Right lobe of liver (tissue), 6 donors: ENCODE measurements around the gene CARD19. TPM values are rescaled to one million over a fixed set of nuclear protein-coding genes. Genes with fewer than 3 reads are reported as not detected.

Experiments
- ATAC-seq, 4 donors: fragments of 200-7000 bp; cut with Tn5 transposase; one replicate each; pipeline ENCODE4 v1.9.1; 2020; ENCODE audit warnings: mild to moderate bottlenecking in 4 of 4, moderate library complexity in 4 of 4
- DNase-seq, 3 donors: peaks; one replicate each; pipeline ENCODE4 v3.0.0-alpha.2; 2020
- H3K27ac ChIP-seq, 3 donors: fragments of 200-600 bp; one replicate each; pipeline ENCODE4 v1.8.0; 2022
- H3K27me3 ChIP-seq, 2 donors: fragments of 200-600 bp; one replicate each; pipeline ENCODE4 v1.8.0; 2022
- H3K36me3 ChIP-seq, 4 donors: fragments of 200-600 bp; sonication (generic) in 1 of 4; one replicate each; pipeline versions ENCODE4 v1.5.1 to v1.8.0; 2017 to 2022; ENCODE audit warnings: control low read depth in 1 of 4
- H3K4me1 ChIP-seq, 4 donors: fragments of 200-600 bp; sonication (generic) in 1 of 4; one replicate each; pipeline versions ENCODE4 v1.5.1 to v1.8.0; 2017 to 2022; ENCODE audit warnings: control low read depth in 1 of 4
- H3K4me3 ChIP-seq, 3 donors: fragments of 200-600 bp; one replicate each; pipeline ENCODE4 v1.8.0; 2022
- H3K9me3 ChIP-seq, 4 donors: fragments of 200-600 bp; sonication (generic) in 1 of 4; one replicate each; pipeline versions ENCODE4 v1.5.1 to v1.8.0; 2017 to 2022; ENCODE audit warnings: control low read depth in 1 of 4
- POLR2A ChIP-seq: fragments of 450-650 bp; IDR thresholded peaks from one replicate; pipeline ENCODE4 v1.6.1; 2017; ENCODE audit warnings: antibody characterized with exemption, mild to moderate bottlenecking
- WGBS: methylation state at CpG from one replicate; pipeline ENCODE4 v1.1.6; 2018; ENCODE audit warnings: low coverage, low lambda C conversion rate; ENCODE audit not compliant: insufficient coverage; ENCODE audit errors: missing lambda C conversion rate; 5-methylcytosine and 5-hydroxymethylcytosine counted together
- intact Hi-C, 2 donors: fragments of 100-400 bp; cut with DNase I; formaldehyde crosslinking; loops; one replicate each; pipeline versions ENCODE4 v1.11.2 to v1.14.1; 2022
- total RNA-seq, 6 experiments: library from RNA; depleted of rRNA in 2 of 6; stranded (reverse); fragments of >200 nt in 2 of 6; fragmentation: NEBNext Ultra II Directional in 3 of 6; extraction: Animal tissue kit (Norgen Biotek cat#: 25700) in 3 of 6; gene quantifications; one replicate each; pipeline versions ENCODE4 v1.1.0 to v1.2.4, GENCODE V29; 2016 to 2023
- TF ChIP-seq, protein P1 (sequence below), 4 donors: fragments of 200-600 bp in 3 of 4; fragments of 450-650 bp in 1 of 4; IDR thresholded peaks; one replicate each; pipeline versions ENCODE4 v1.5.1 to v1.8.0; 2016 to 2022; ENCODE audit warnings: antibody characterized with exemption in 4 of 4, mild to moderate bottlenecking in 2 of 4
- donor health status: DM: no; HTN: yes; CAD: no.
- donor health status: DM: no; HTN: no; CAD: no.
- donor health status: DM: no; HTN: no; CAD: no.
- donor health status: DM: no; HTN: yes; CAD: no.
- donor health status: DM: no; HTN: yes; CAD: no.

The CARD19 gene
- total RNA-seq, 6 experiments from 2014 or later, result 6.3 to 31.7 (median 12.1) TPM

DNA sequence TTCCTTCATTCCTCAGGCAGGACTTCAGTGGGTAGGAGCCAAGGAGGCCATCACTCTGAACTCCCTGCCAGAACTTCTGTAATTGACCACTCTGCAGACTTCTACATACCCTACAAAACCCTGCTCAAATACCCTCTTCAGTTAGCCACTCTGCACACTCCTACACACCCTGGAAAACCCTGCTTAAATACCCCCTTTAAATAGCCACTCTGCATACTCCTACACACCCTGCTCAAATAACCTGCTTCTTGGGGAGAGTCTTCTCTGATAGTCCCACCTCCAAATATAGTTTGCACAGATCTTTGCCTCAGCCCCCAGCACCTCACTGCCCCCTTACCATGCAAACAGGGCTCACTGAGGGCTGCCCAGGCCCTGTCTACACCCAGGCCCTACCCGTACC lies 18.6 kb upstream of the CARD19 start:
- Histone ChIP-seq H3K4me3 (no peak overlapping the region), H3K9me3 (no peaks in the 10 kb centered on the region), H3K27me3 (no peaks in the 10 kb centered on the region), H3K36me3 (no peaks in the 10 kb centered on the region), H3K4me1 (peaks cover 0 to 7% (median 0%) of the 10 kb centered on the region in 4 donors), H3K27ac (no peak overlapping the region)
- TF ChIP-seq, protein P1, sequence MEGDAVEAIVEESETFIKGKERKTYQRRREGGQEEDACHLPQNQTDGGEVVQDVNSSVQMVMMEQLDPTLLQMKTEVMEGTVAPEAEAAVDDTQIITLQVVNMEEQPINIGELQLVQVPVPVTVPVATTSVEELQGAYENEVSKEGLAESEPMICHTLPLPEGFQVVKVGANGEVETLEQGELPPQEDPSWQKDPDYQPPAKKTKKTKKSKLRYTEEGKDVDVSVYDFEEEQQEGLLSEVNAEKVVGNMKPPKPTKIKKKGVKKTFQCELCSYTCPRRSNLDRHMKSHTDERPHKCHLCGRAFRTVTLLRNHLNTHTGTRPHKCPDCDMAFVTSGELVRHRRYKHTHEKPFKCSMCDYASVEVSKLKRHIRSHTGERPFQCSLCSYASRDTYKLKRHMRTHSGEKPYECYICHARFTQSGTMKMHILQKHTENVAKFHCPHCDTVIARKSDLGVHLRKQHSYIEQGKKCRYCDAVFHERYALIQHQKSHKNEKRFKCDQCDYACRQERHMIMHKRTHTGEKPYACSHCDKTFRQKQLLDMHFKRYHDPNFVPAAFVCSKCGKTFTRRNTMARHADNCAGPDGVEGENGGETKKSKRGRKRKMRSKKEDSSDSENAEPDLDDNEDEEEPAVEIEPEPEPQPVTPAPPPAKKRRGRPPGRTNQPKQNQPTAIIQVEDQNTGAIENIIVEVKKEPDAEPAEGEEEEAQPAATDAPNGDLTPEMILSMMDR (IDR thresholded peaks at IDR 0.05), result no peak
- no peak for TF ChIP-seq POLR2A
- 100% methylated on average over 1 of the region's 1 CpG for WGBS
- ATAC-seq (no peak), DNase-seq (no peak)
- intact Hi-C loops, result no loop called here

DNA sequence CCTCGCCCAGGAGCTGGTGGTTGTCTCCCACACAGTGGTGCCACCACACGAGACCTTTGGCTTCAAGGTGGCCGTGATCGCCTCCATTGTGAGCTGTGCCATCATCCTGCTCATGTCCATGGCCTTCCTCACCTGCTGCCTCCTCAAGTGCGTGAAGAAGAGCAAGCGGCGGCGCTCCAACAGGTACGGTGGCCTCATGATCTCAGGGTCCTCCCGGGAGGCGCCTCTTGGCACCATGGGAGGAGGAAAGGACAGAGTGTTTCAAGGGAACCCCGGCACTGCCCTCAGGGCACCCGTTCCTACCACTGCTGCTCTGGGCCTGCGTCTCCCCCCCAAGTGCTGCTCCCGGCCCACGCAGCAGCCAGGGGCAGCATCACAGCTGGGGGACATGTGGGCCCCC lies 18.2 kb upstream of the CARD19 start:
- Histone ChIP-seq H3K4me3 (no peak overlapping the region), H3K36me3 (no peaks in the 10 kb centered on the region), H3K9me3 (no peaks in the 10 kb centered on the region), H3K27me3 (no peaks in the 10 kb centered on the region), H3K27ac (no peak overlapping the region), H3K4me1 (peaks cover 0 to 2% (median 0%) of the 10 kb centered on the region in 4 donors)
- ATAC-seq, result no peak
- peak in 1 of 3 donors; percentile 28 for DNase-seq
- intact Hi-C loops, result no loop called here
- 99% methylated on average over 11 of the region's 16 CpGs for WGBS
- TF ChIP-seq, protein P1 (IDR thresholded peaks at IDR 0.05), result no peak
- no peak for TF ChIP-seq POLR2A

DNA sequence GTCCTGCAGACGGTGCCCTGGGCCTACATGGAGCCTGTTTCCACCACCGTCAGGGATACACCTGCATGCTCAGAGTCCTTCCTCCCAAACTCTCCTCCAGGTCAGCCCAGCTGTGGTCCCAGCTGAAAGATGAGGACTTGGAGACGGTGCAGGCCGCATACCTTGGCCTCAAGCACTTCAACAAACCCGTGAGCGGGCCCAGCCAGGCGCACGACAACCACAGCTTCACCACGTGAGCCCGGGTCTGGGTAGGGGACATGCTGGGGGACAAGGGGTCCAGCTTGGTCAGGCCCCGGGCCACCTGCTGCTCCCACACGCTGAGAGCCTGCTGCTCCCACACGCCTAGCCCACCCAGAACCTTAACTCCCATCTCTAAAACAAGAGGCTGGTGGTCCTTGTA lies 16.6 kb upstream of the CARD19 start:
- Histone ChIP-seq H3K9me3 (no peaks in the 10 kb centered on the region), H3K27me3 (no peaks in the 10 kb centered on the region), H3K4me3 (no peak overlapping the region), H3K27ac (no peak overlapping the region), H3K4me1 (no peaks in the 10 kb centered on the region), H3K36me3 (no peaks in the 10 kb centered on the region)
- DNase-seq (peak in 2 of 3 donors; percentile 27 to 31), ATAC-seq (no peak)
- no CpG with 5 or more reads among the region's 13 CpGs for WGBS
- intact Hi-C loops, result no loop called here
- no peak for TF ChIP-seq POLR2A
- TF ChIP-seq, protein P1 (IDR thresholded peaks at IDR 0.05), result no peak

DNA sequence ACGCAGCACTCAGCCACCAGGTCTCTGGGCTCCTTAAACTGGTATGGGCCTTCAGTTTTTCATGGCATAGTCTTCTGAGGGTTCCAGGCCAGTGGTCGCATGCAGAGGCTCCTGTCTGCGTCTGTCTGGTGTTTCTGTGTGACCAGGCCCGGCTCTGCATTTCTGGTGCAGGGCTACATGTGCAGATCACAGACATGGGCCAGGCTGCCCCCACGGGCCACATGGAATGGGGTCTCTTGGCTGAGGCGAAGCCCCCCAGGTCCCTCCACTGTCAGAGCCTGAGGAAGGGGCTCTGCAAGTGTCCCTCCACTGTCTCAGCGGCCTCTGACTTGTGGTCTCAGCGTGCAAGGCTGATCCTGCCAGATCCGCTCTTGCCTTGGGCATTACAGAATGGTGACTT lies 15.6 kb upstream of the CARD19 start:
- Histone ChIP-seq H3K4me3 (no peak overlapping the region), H3K4me1 (no peaks in the 10 kb centered on the region), H3K27me3 (no peaks in the 10 kb centered on the region), H3K27ac (no peak overlapping the region), H3K36me3 (peaks cover 0 to 4% (median 0%) of the 10 kb centered on the region in 4 donors), H3K9me3 (no peaks in the 10 kb centered on the region)
- intact Hi-C loops, result no loop called here
- TF ChIP-seq POLR2A, result no peak
- TF ChIP-seq, protein P1 (IDR thresholded peaks at IDR 0.05), result no peak
- ATAC-seq (no peak), DNase-seq (peak in 2 of 3 donors; percentile 26 to 36)
- WGBS, result 100% methylated on average over 1 of the region's 9 CpGs

DNA sequence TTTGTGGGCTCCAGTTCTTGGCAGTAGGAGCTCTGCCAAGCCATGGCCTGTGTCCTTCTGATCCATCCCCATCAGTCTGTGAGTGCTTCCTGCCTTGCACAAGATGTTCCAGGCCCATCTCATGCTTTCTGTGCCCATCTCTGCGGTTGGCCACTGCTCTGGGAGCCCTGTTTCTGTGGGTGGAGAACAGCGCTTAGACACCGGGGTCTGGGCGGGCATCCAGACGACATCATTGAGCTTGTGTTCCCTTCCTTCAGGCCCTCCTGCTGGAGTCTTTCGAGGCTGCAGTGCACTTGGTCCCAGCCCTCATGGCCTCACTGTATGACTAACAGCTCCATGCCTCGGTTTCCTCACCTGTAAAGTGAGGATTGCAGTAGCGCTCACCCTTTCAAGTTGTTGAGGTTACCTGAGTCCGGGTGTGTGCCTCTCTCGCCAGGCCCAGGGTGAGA lies 14.9 kb upstream of the CARD19 start:
- intact Hi-C loops, result no loop called here
- Histone ChIP-seq H3K27ac (no peak overlapping the region), H3K36me3 (peaks cover 0 to 4% (median 0%) of the 10 kb centered on the region in 4 donors), H3K27me3 (no peaks in the 10 kb centered on the region), H3K4me1 (no peaks in the 10 kb centered on the region), H3K4me3 (no peak overlapping the region), H3K9me3 (no peaks in the 10 kb centered on the region)
- 93% methylated on average over 3 of the region's 10 CpGs for WGBS
- no peak for ATAC-seq
- TF ChIP-seq POLR2A, result no peak
- TF ChIP-seq, protein P1 (IDR thresholded peaks at IDR 0.05), result no peak
- peak in 2 of 3 donors; percentile 7 to 28 for DNase-seq
